A673 (cell line): ENCODE measurements around the gene MTCH1.

Experiments used
- CTCF ChIP-seq: fragments of 300-800, 200-600 bp; sonication (generic); conservative IDR thresholded peaks from 2 replicates; pipeline ENCODE4 v1.5.1; 2017; ENCODE audit warnings: low read depth, mild to moderate bottlenecking, antibody characterized with exemption, low read length, moderate library complexity, mixed read lengths
- EZH2 ChIP-seq: fragments of 200-600 bp; sonication (generic); IDR thresholded peaks from 2 replicates; pipeline ENCODE4 v1.6.1; 2017; ENCODE audit warnings: borderline replicate concordance, low read depth, mild to moderate bottlenecking, mixed read lengths, antibody characterized with exemption, low read length; ENCODE audit not compliant: poor library complexity, severe bottlenecking

GRCh38 chr6:36980876-36981619 is 4.9 kb downstream of the MTCH1 start:
- TF ChIP-seq CTCF (no peak), EZH2 (no peak)
